HepG2 (cell line): ENCODE measurements around the gene RNASE13. TPM values are rescaled to one million over a fixed set of nuclear protein-coding genes. Genes with fewer than 3 reads are reported as not detected.

Experiments
- BCL6 ChIP-seq: IDR thresholded peaks from 2 replicates; pipeline ENCODE4 v1.6.1; 2016; ENCODE audit warnings: missing genetic modification reagents, missing compliant biosample characterization
- FOXM1 ChIP-seq: sonication (generic); formaldehyde crosslinking; IDR thresholded peaks from 2 replicates; pipeline ENCODE4 v1.5.0; 2020; ENCODE audit warnings: missing genetic modification reagents
- HES4 ChIP-seq: sonication (generic); formaldehyde crosslinking; IDR thresholded peaks from 2 replicates; pipeline ENCODE4 v1.9.0; 2021; ENCODE audit warnings: mild to moderate bottlenecking, missing genetic modification reagents, borderline replicate concordance
- HMG20B ChIP-seq: conservative IDR thresholded peaks from 2 replicates; pipeline ENCODE4 v1.6.1; 2016; ENCODE audit warnings: missing genetic modification reagents, missing compliant biosample characterization
- HOXA3 ChIP-seq: sonication (generic); formaldehyde crosslinking; IDR thresholded peaks from 2 replicates; pipeline ENCODE4 v1.5.0; 2020; ENCODE audit warnings: missing genetic modification reagents
- POLR2A ChIP-seq, 2 experiments: IDR thresholded peaks; 2 replicates each; pipeline ENCODE4 v1.6.1; 2011; ENCODE audit warnings: low read depth in 2 of 2, low read length in 2 of 2, mild to moderate bottlenecking in 1 of 2, moderate library complexity in 1 of 2; ENCODE audit not compliant: insufficient read depth in 1 of 2
- RFX5 ChIP-seq: IDR thresholded peaks from 2 replicates; pipeline ENCODE4 v1.6.1; 2011; ENCODE audit warnings: low read depth, low read length, improper control_type of control experiment
- TGIF2 ChIP-seq: IDR thresholded peaks from 2 replicates; pipeline ENCODE4 v1.6.1; 2016; ENCODE audit warnings: control low read depth, missing compliant biosample characterization
- ZBED4 ChIP-seq: sonication (generic); formaldehyde crosslinking; IDR thresholded peaks from 2 replicates; pipeline ENCODE4 v1.4.0; 2020; ENCODE audit warnings: missing genetic modification reagents, borderline replicate concordance
- ZNF10 ChIP-seq: sonication (generic); formaldehyde crosslinking; IDR thresholded peaks from 2 replicates; pipeline ENCODE4 v1.4.0; 2020; ENCODE audit warnings: mild to moderate bottlenecking, low read depth, missing genetic modification reagents, borderline replicate concordance
- ZNF160 ChIP-seq: sonication (generic); formaldehyde crosslinking; IDR thresholded peaks from 2 replicates; pipeline ENCODE4 v1.8.0; 2022; ENCODE audit warnings: mild to moderate bottlenecking, inconsistent platforms, missing genetic modification reagents
- ZNF570 ChIP-seq: sonication (generic); formaldehyde crosslinking; IDR thresholded peaks from 2 replicates; pipeline ENCODE4 v1.4.0; 2020; ENCODE audit warnings: mild to moderate bottlenecking, missing genetic modification reagents, borderline replicate concordance
- ZNF850 ChIP-seq: sonication (generic); formaldehyde crosslinking; conservative IDR thresholded peaks from 2 replicates; pipeline ENCODE4 v1.9.0; 2021; ENCODE audit warnings: mild to moderate bottlenecking, missing genetic modification reagents
- polyA plus RNA-seq, 8 experiments: library from polyadenylated mRNA; depleted of rRNA in 3 of 8; stranded (reverse) in 7 of 8; unstranded in 1 of 8; fragments of >200 nt; fragmentation: Illumina TruSeq in 4 of 8; extraction: Trizol in 4 of 8; gene quantifications; 2 replicates each; pipeline versions ENCODE4 v1.2.1 to v1.2.3, GENCODE V29; 2011 to 2016; ENCODE audit warnings: low read depth in 4 of 8, missing spikeins in 1 of 8, mixed read lengths in 1 of 8; ENCODE audit not compliant: insufficient read depth in 1 of 8
- total RNA-seq, 5 experiments: library from RNA; depleted of rRNA; stranded (reverse); fragments of >200 nt; fragmentation: Illumina TruSeq; extraction: Trizol; gene quantifications; 2 replicates each; pipeline ENCODE4 v1.2.3, GENCODE V29; 2016; ENCODE audit warnings: low read depth in 1 of 5
- TF ChIP-seq, protein P1 (sequence below), 2 experiments: sonication (generic) in 1 of 2; formaldehyde crosslinking in 1 of 2; IDR thresholded peaks; 2 replicates each; pipeline versions ENCODE4 v1.5.1 to v1.6.1; 2011 to 2020; ENCODE audit warnings: borderline replicate concordance in 1 of 2, low read depth in 1 of 2, low read length in 1 of 2, mild to moderate bottlenecking in 1 of 2, missing genetic modification reagents in 1 of 2, moderate library complexity in 1 of 2
- TF ChIP-seq, protein P2 (sequence below): sonication (generic); formaldehyde crosslinking; IDR thresholded peaks from 2 replicates; pipeline ENCODE4 v1.4.0; 2020; ENCODE audit warnings: missing genetic modification reagents, borderline replicate concordance
- TF ChIP-seq, protein P3 (sequence below): sonication (generic); formaldehyde crosslinking; conservative IDR thresholded peaks from 2 replicates; pipeline ENCODE4 v1.8.0; 2022; ENCODE audit warnings: missing genetic modification reagents

The RNASE13 gene
- total and polyA plus RNA-seq, 2 of the 13 experiments (the other 11 are each of a cell fraction or from before 2014, with no cell fraction given): 1.0 TPM; not detected in 1

DNA sequence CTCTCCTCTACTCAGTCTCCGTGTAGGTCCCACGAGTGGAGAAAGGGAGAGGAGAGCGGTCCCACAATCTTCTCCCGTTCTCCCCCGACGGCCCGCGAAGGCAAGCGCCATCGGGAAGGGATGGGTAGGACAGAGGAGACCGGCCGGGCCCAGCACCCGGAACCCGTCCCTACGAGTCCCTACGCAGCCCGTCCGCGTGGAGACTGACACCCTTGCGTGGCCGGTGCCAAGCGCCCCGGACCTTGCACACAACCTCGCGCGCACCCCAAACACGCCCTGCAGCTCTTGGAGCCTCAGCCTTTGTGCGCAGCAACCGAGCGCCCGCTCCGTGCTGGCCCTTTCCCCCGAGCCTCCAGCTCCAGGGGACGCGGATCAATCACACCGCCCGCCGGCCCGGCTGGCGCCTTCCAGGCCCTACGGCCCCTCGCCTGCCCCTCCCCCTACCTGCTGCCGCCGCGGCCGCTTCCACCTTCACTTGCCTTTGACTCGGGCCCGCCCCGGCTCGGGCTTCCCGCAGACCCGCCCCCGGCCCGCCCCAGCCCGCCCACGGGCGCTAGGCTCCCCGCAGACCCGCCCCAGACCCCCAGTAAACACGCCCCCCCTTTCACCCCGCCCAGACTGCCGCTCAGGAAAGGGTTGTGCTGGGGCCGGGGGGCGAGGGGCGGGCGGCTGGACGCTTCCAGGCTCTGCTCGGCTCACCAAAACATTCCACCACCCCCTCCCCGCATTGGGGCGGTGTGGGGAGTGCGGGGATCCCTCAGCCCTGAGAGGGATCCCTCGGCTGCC lies 9.8 kb downstream of the RNASE13 start, which contains the start of gene NDRG2 (continued):
- TF ChIP-seq, protein P1, sequence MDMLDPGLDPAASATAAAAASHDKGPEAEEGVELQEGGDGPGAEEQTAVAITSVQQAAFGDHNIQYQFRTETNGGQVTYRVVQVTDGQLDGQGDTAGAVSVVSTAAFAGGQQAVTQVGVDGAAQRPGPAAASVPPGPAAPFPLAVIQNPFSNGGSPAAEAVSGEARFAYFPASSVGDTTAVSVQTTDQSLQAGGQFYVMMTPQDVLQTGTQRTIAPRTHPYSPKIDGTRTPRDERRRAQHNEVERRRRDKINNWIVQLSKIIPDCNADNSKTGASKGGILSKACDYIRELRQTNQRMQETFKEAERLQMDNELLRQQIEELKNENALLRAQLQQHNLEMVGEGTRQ (IDR thresholded peaks at IDR 0.05; ENCODE audit: low read depth, low read length): no peak
- TF ChIP-seq, protein P1 (CRISPR knock-in tag; IDR thresholded peaks at IDR 0.05; ENCODE audit: borderline replicate concordance): no peak
- TF ChIP-seq, protein P2, sequence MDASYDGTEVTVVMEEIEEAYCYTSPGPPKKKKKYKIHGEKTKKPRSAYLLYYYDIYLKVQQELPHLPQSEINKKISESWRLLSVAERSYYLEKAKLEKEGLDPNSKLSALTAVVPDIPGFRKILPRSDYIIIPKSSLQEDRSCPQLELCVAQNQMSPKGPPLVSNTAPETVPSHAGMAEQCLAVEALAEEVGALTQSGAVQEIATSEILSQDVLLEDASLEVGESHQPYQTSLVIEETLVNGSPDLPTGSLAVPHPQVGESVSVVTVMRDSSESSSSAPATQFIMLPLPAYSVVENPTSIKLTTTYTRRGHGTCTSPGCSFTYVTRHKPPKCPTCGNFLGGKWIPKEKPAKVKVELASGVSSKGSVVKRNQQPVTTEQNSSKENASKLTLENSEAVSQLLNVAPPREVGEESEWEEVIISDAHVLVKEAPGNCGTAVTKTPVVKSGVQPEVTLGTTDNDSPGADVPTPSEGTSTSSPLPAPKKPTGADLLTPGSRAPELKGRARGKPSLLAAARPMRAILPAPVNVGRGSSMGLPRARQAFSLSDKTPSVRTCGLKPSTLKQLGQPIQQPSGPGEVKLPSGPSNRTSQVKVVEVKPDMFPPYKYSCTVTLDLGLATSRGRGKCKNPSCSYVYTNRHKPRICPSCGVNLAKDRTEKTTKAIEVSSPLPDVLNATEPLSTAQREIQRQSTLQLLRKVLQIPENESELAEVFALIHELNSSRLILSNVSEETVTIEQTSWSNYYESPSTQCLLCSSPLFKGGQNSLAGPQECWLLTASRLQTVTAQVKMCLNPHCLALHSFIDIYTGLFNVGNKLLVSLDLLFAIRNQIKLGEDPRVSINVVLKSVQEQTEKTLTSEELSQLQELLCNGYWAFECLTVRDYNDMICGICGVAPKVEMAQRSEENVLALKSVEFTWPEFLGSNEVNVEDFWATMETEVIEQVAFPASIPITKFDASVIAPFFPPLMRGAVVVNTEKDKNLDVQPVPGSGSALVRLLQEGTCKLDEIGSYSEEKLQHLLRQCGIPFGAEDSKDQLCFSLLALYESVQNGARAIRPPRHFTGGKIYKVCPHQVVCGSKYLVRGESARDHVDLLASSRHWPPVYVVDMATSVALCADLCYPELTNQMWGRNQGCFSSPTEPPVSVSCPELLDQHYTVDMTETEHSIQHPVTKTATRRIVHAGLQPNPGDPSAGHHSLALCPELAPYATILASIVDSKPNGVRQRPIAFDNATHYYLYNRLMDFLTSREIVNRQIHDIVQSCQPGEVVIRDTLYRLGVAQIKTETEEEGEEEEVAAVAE: no peak
- peak; percentile 64 for TF ChIP-seq BCL6 (CRISPR knock-in tag)
- TF ChIP-seq ZNF160 (CRISPR knock-in tag): 0 out of 2 replicates have a peak, but pooled peaks have one; percentile 84
- no peak for TF ChIP-seq ZNF10
- 0 out of 2 replicates have a peak, but pooled peaks have one; percentile 12 for TF ChIP-seq TGIF2 (CRISPR knock-in tag)
- TF ChIP-seq HES4 (CRISPR knock-in tag): peak; percentile 92
- TF ChIP-seq HOXA3 (CRISPR knock-in tag): peak; percentile 82
- TF ChIP-seq ZNF570: no peak
- TF ChIP-seq RFX5: no peak
- TF ChIP-seq ZBED4 (CRISPR knock-in tag): peak; percentile 71; the same call in 1 of the 2 replicates
- peak; percentile 86 for TF ChIP-seq FOXM1 (CRISPR knock-in tag)
- TF ChIP-seq POLR2A (IDR thresholded peaks at IDR 0.05; ENCODE audit: insufficient read depth in 1 of 2, low read depth in 2 of 2, low read length in 2 of 2): peak; percentile 78 to 80
- TF ChIP-seq, protein P3, sequence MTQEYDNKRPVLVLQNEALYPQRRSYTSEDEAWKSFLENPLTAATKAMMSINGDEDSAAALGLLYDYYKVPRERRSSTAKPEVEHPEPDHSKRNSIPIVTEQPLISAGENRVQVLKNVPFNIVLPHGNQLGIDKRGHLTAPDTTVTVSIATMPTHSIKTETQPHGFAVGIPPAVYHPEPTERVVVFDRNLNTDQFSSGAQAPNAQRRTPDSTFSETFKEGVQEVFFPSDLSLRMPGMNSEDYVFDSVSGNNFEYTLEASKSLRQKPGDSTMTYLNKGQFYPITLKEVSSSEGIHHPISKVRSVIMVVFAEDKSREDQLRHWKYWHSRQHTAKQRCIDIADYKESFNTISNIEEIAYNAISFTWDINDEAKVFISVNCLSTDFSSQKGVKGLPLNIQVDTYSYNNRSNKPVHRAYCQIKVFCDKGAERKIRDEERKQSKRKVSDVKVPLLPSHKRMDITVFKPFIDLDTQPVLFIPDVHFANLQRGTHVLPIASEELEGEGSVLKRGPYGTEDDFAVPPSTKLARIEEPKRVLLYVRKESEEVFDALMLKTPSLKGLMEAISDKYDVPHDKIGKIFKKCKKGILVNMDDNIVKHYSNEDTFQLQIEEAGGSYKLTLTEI (CRISPR knock-in tag): no peak
- TF ChIP-seq ZNF850 (CRISPR knock-in tag): no peak
- TF ChIP-seq HMG20B (CRISPR knock-in tag): no peak
